ENCODE results near the gene JPH4.
"Not testable (repeated sequence)": the region's sequence is repeated elsewhere in the genome, so short reads cannot be mapped to it uniquely, and the experiment has no call there.

GRCh38 chr14:23594191-23594590 lies 15.6 kb upstream of the JPH4 start:
- not testable (repeated sequence) for TF ChIP-seq TCF7L2 (IDR thresholded peaks at IDR 0.05; ENCODE audit: borderline replicate concordance, extremely low read depth, insufficient read depth, insufficient read length); MAX (IDR thresholded peaks at IDR 0.05); SRF (IDR thresholded peaks at IDR 0.05; ENCODE audit: low read depth); CTCF (IDR thresholded peaks at IDR 0.05 in 2 of 3, conservative IDR thresholded peaks at IDR 0.05 in 1 of 3; ENCODE audit: borderline replicate concordance in 1 of 3, insufficient read depth in 1 of 3, low read depth in 2 of 3, low read length in 2 of 3); EGR1 (IDR thresholded peaks at IDR 0.05; ENCODE audit: low read depth); ZNF274 (IDR thresholded peaks at IDR 0.05; ENCODE audit: low read depth, low read length); POLR2AphosphoS5 (IDR thresholded peaks at IDR 0.05; ENCODE audit: low read depth, low read length); CEBPB (IDR thresholded peaks at IDR 0.05; ENCODE audit: low read depth)
